H9 (cell line): Measurements from ENCODE around the gene SMARCAL1. TPM values are rescaled to one million over a fixed set of nuclear protein-coding genes. Genes with fewer than 3 reads are reported as not detected.

Experiments used
- DNase-seq: peaks from one replicate; pipeline ENCODE4 v3.0.0-alpha.2; 2017
- H2AFZ ChIP-seq: one replicate; pipeline ENCODE4 v1.6.1; 2013; ENCODE audit warnings: mild to moderate bottlenecking, low read length, control low read depth, moderate library complexity
- H2AK5ac ChIP-seq: 2 replicates; pipeline ENCODE4 v1.6.1; 2013; ENCODE audit warnings: low read length, control low read depth, mixed read lengths; ENCODE audit not compliant: insufficient read length
- H2BK120ac ChIP-seq: one replicate; pipeline ENCODE4 v1.6.1; 2013; ENCODE audit warnings: low read depth, mild to moderate bottlenecking, low read length, control low read depth, inconsistent platforms; ENCODE audit not compliant: poor library complexity, severe bottlenecking
- H2BK12ac ChIP-seq: 2 replicates; pipeline ENCODE4 v1.6.1; 2013; ENCODE audit warnings: low read length, control low read depth, mixed read lengths, low read depth; ENCODE audit not compliant: insufficient read length
- H2BK15ac ChIP-seq: 2 replicates; pipeline ENCODE4 v1.6.1; 2013; ENCODE audit warnings: low read depth, low read length, control low read depth
- H2BK20ac ChIP-seq: one replicate; pipeline ENCODE4 v1.6.1; 2013; ENCODE audit warnings: low read depth, mild to moderate bottlenecking, low read length, control low read depth, inconsistent platforms; ENCODE audit not compliant: poor library complexity, severe bottlenecking
- H2BK5ac ChIP-seq: 2 replicates; pipeline ENCODE4 v1.6.1; 2013; ENCODE audit warnings: low read length, control low read depth, mixed read lengths; ENCODE audit not compliant: insufficient read length
- H3K14ac ChIP-seq: 2 replicates; pipeline ENCODE4 v1.6.1; 2013; ENCODE audit warnings: low read length, control low read depth; ENCODE audit not compliant: insufficient read depth
- H3K18ac ChIP-seq: 2 replicates; pipeline ENCODE4 v1.6.1; 2013; ENCODE audit warnings: low read depth, mild to moderate bottlenecking, mixed read lengths, low read length, control low read depth; ENCODE audit not compliant: insufficient read length
- H3K23ac ChIP-seq: 2 replicates; pipeline ENCODE4 v1.6.1; 2013; ENCODE audit warnings: low read length, control low read depth, mixed read lengths, low read depth; ENCODE audit not compliant: insufficient read length
- H3K23me2 ChIP-seq: 2 replicates; pipeline ENCODE4 v1.6.1; 2013; ENCODE audit warnings: low read depth, mild to moderate bottlenecking, mixed read lengths, low read length, control low read depth; ENCODE audit not compliant: insufficient read length, poor library complexity, severe bottlenecking
- H3K27ac ChIP-seq: 2 replicates; pipeline ENCODE4 v1.5.1; 2013; ENCODE audit warnings: low read length, control low read depth, mixed read lengths, low read depth; ENCODE audit not compliant: insufficient read length
- H3K27me3 ChIP-seq: 2 replicates; pipeline ENCODE4 v1.6.1; 2013; ENCODE audit warnings: low read length, control low read depth, inconsistent platforms; ENCODE audit not compliant: insufficient read depth
- H3K4ac ChIP-seq: 2 replicates; pipeline ENCODE4 v1.6.1; 2013; ENCODE audit warnings: low read depth, mild to moderate bottlenecking, control low read depth, inconsistent platforms, low read length, moderate library complexity
- H3K4me1 ChIP-seq: 2 replicates; pipeline ENCODE4 v1.6.1; 2013; ENCODE audit warnings: low read length, control low read depth, inconsistent platforms; ENCODE audit not compliant: insufficient read depth
- H3K4me2 ChIP-seq: 2 replicates; pipeline ENCODE4 v1.6.1; 2013; ENCODE audit warnings: low read length, control low read depth, mixed read lengths; ENCODE audit not compliant: insufficient read length, insufficient read depth
- H3K56ac ChIP-seq: 2 replicates; pipeline ENCODE4 v1.6.1; 2013; ENCODE audit warnings: low read depth, mild to moderate bottlenecking, mixed read lengths, low read length, control low read depth; ENCODE audit not compliant: insufficient read length
- H3K79me1 ChIP-seq: 2 replicates; pipeline ENCODE4 v1.6.1; 2013; ENCODE audit warnings: low read depth, mild to moderate bottlenecking, moderate library complexity, low read length, control low read depth, inconsistent platforms; ENCODE audit not compliant: insufficient read depth, poor library complexity, severe bottlenecking
- H3K79me2 ChIP-seq: 2 replicates; pipeline ENCODE4 v1.6.1; 2013; ENCODE audit warnings: low read length, control low read depth, inconsistent platforms; ENCODE audit not compliant: insufficient read depth
- H3K9ac ChIP-seq: 2 replicates; pipeline ENCODE4 v1.6.1; 2013; ENCODE audit warnings: low read length, control low read depth, mixed read lengths; ENCODE audit not compliant: insufficient read length; ENCODE audit errors: extremely low read depth
- H3K9me3 ChIP-seq: one replicate; pipeline ENCODE4 v1.6.1; 2013; ENCODE audit warnings: low read depth, low read length, inconsistent platforms; ENCODE audit not compliant: control insufficient read depth
- H3T11ph ChIP-seq: one replicate; pipeline ENCODE4 v1.6.1; 2013; ENCODE audit warnings: mild to moderate bottlenecking, low read length, control low read depth, inconsistent platforms
- H4K20me1 ChIP-seq: one replicate; pipeline ENCODE4 v1.6.1; 2013; ENCODE audit not compliant: control insufficient read depth, insufficient read length, insufficient read depth
- H4K5ac ChIP-seq: 2 replicates; pipeline ENCODE4 v1.6.1; 2013; ENCODE audit warnings: low read depth, mild to moderate bottlenecking, mixed read lengths, low read length, control low read depth; ENCODE audit not compliant: insufficient read length
- H4K8ac ChIP-seq: replicated peaks from 2 replicates; pipeline ENCODE4 v1.6.1; 2013; ENCODE audit warnings: low read length, control low read depth, mixed read lengths, low read depth; ENCODE audit not compliant: insufficient read length
- H4K91ac ChIP-seq: 2 replicates; pipeline ENCODE4 v1.6.1; 2013; ENCODE audit warnings: low read depth, mild to moderate bottlenecking, moderate library complexity, mixed read lengths, low read length, control low read depth; ENCODE audit not compliant: insufficient read length
- H3K27ac Mint-ChIP-seq, 3 experiments: 2 replicates in 2 of 3; 3 replicates in 1 of 3; pipeline ENCODE4 v1.8.0; 2020 to 2021; ENCODE audit warnings: mixed read lengths in 3 of 3, mild to moderate bottlenecking in 1 of 3, moderate library complexity in 1 of 3
- H3K27me3 Mint-ChIP-seq: 2 replicates; pipeline ENCODE4 v1.8.0; 2021; ENCODE audit warnings: low read depth, mild to moderate bottlenecking, moderate library complexity, mixed read lengths
- H3K36me3 Mint-ChIP-seq, 3 experiments: 2 replicates in 2 of 3; 3 replicates in 1 of 3; pipeline ENCODE4 v1.8.0; 2020 to 2021; ENCODE audit warnings: low read depth in 3 of 3, mixed read lengths in 3 of 3; ENCODE audit not compliant: insufficient read depth in 1 of 3
- H3K4me1 Mint-ChIP-seq, 2 experiments: 2 replicates each; pipeline ENCODE4 v1.8.0; 2020; ENCODE audit warnings: mixed read lengths in 2 of 2
- H3K4me3 Mint-ChIP-seq, 2 experiments: 2 replicates in 1 of 2; 3 replicates in 1 of 2; pipeline ENCODE4 v1.8.0; 2020 to 2021; ENCODE audit warnings: mild to moderate bottlenecking in 2 of 2, mixed read lengths in 2 of 2, moderate library complexity in 1 of 2
- H3K9me3 Mint-ChIP-seq, 2 experiments: 2 replicates in 1 of 2; 3 replicates in 1 of 2; pipeline ENCODE4 v1.8.0; 2020; ENCODE audit warnings: mild to moderate bottlenecking in 2 of 2, mixed read lengths in 2 of 2, moderate library complexity in 1 of 2
- CTCF ChIP-seq: fragments of 200-600 bp; sonication (generic); conservative IDR thresholded peaks from 3 replicates; pipeline ENCODE4 v1.8.0; 2021; ENCODE audit warnings: antibody characterized with exemption, mild to moderate bottlenecking
- WGBS: extraction: QIAGEN DNeasy Blood & Tissue Kit; methylation state at CpG from one replicate; pipeline ENCODE4 v1.1.7; 2013; ENCODE audit warnings: missing lambda C conversion rate, low lambda C conversion rate, mixed read lengths; ENCODE audit not compliant: insufficient read length; ENCODE audit errors: extremely low coverage; 5-methylcytosine and 5-hydroxymethylcytosine counted together
- total RNA-seq: library from RNA; stranded (reverse); gene quantifications from 2 replicates; pipeline ENCODE4 v1.2.1, GENCODE V29; 2021

Gene SMARCAL1
- total RNA-seq, 1 experiment from 2014 or later = 16.5 TPM

- no peaks in the 10 kb centered on the region for H3K79me1 ChIP-seq
- TF ChIP-seq CTCF = no peak
- Mint-ChIP-seq H3K27me3 (no peaks in the 10 kb centered on the region; the same call in 1 of the 2 replicates), H3K9me3 (no peaks in the 10 kb centered on the region), H3K4me1 (peaks cover 12 to 15% of the 10 kb centered on the region in 2 experiments; a peak in 3 of 4 replicates), H3K36me3 (no peaks in the 10 kb centered on the region; a peak in 1 of 7 replicates), H3K4me3 (no peak overlapping the region), H3K27ac (no peak overlapping the region)
- no peaks in the 10 kb centered on the region for H3K79me2 ChIP-seq
- H3K4ac ChIP-seq = no peak overlapping the region
- no peak overlapping the region for H3T11ph ChIP-seq
- no peak overlapping the region for H4K8ac ChIP-seq
- no CpG with 5 or more reads among the region's 6 CpGs for WGBS
- H3K18ac ChIP-seq = no peak overlapping the region
- H4K5ac ChIP-seq = no peak overlapping the region
- no peak overlapping the region for H4K91ac ChIP-seq
- H3K56ac ChIP-seq = no peak overlapping the region
- H2BK120ac ChIP-seq = no peak overlapping the region
- H3K27ac ChIP-seq = no peak overlapping the region
- H4K20me1 ChIP-seq = no peaks in the 10 kb centered on the region
- H2BK15ac ChIP-seq = no peak overlapping the region
- H2BK12ac ChIP-seq = no peak overlapping the region
- H3K9me3 ChIP-seq = no peaks in the 10 kb centered on the region
- H3K4me1 ChIP-seq = no peaks in the 10 kb centered on the region; the same call in 1 of the 2 replicates
- no peak overlapping the region for H3K14ac ChIP-seq
- H3K9ac ChIP-seq = no peak overlapping the region
- H3K4me2 ChIP-seq = no peak overlapping the region
- no peak overlapping the region for H2AFZ ChIP-seq
- H3K23ac ChIP-seq = no peak overlapping the region
- DNase-seq = no peak
- no peaks in the 10 kb centered on the region for H3K27me3 ChIP-seq
- H2BK20ac ChIP-seq = no peak overlapping the region
- H3K23me2 ChIP-seq = no peaks in the 10 kb centered on the region
- no peak overlapping the region for H2BK5ac ChIP-seq
- no peak overlapping the region for H2AK5ac ChIP-seq
These were observed 17.4 kb upstream of the SMARCAL1 start for GRCh38 chr2:216394881-216395280.
